SK-N-MC (cell line): ENCODE results near the gene SBSN.

ENCODE experiments used
- EZH2 ChIP-seq: fragments of 200-600 bp; sonication (generic); IDR thresholded peaks from one replicate; pipeline ENCODE4 v1.6.1; 2017; ENCODE audit warnings: antibody characterized with exemption
- FOXP2 ChIP-seq: optimal IDR thresholded peaks from 2 replicates; pipeline ENCODE3; 2011; ENCODE audit warnings: mild to moderate bottlenecking, moderate library complexity; ENCODE audit not compliant: insufficient read depth; ENCODE audit errors: extremely low read length, control extremely low read depth
- POLR2AphosphoS5 ChIP-seq: IDR thresholded peaks from 2 replicates; pipeline ENCODE4 v1.6.1; 2012; ENCODE audit warnings: mild to moderate bottlenecking, low read depth, low read length, borderline replicate concordance

DNA sequence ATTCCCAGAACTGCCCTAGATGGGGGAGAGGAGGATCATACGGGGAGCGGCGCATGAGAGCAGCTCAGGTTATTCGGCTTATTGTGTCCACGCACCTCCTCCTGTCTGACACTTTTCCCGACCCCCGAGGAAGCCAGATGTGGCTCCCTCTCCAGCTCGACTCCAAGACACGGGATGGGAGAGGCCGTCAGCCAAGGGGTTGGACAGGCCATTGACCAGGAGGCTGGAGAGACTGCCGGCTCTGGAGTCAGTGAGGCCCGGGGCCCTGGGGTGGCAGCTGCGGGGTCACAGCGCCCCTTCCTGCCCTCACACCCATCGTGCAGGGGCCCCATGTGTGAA, 17.5 kb downstream of the SBSN start:
- TF ChIP-seq EZH2 (no peak), POLR2AphosphoS5 (no peak), FOXP2 (no peak)
